PC-3 (cell line): ENCODE measurements around the gene MATCAP1.

Experiments
- CTCF ChIP-seq: fragments of 300-600 bp; sonication (generic); conservative IDR thresholded peaks from 2 replicates; pipeline ENCODE4 v1.5.1; 2017; ENCODE audit warnings: antibody characterized with exemption, low read depth, mild to moderate bottlenecking, low read length
- EZH2 ChIP-seq: fragments of 300-600 bp; sonication (generic); IDR thresholded peaks from one replicate; pipeline ENCODE4 v1.6.1; 2017; ENCODE audit warnings: antibody characterized with exemption, mild to moderate bottlenecking, low read length; ENCODE audit not compliant: unreplicated experiment
- EZH2phosphoT487 ChIP-seq: fragments of 300-600 bp; sonication (generic); IDR thresholded peaks from 2 replicates; pipeline ENCODE4 v1.6.1; 2018; ENCODE audit warnings: mild to moderate bottlenecking, antibody characterized with exemption, low read length, borderline replicate concordance

GRCh38 chr16:67184453-67184994 is 761 bp upstream of the MATCAP1 start:
- no peak for TF ChIP-seq CTCF
- TF ChIP-seq EZH2, result no peak
- no peak for TF ChIP-seq EZH2phosphoT487
